Transverse colon (tissue), 3 donors: ENCODE data around the gene ARL6IP5.

ENCODE experiments used
- CTCF ChIP-seq, 5 experiments: fragments of 200-600 bp in 3 of 5; fragments of 450-650 bp in 2 of 5; sonication (generic) in 3 of 5; IDR thresholded peaks; 1 replicate in 2 of 5; 2 replicates in 3 of 5; pipeline ENCODE4 v1.5.1; 2016 to 2017; ENCODE audit warnings: antibody characterized with exemption in 5 of 5, inconsistent platforms in 3 of 5, mild to moderate bottlenecking in 2 of 5, moderate library complexity in 1 of 5
- POLR2A ChIP-seq: fragments of 450-650 bp; IDR thresholded peaks from one replicate; pipeline ENCODE4 v1.6.1; 2016; ENCODE audit warnings: antibody characterized with exemption, mild to moderate bottlenecking, moderate library complexity

GRCh38 chr3:69129531-69129930 lies 44.8 kb downstream of the ARL6IP5 start:
- TF ChIP-seq POLR2A, result no peak
- no peak for TF ChIP-seq CTCF (IDR thresholded peaks at IDR 0.05)
